Measurements from ENCODE around the gene IDI2.
A peak's percentile ranks its signal among the peaks of the same experiment; 100 is the strongest.

IDI2 gene

GRCh38 chr10:1009071-1009494, 16.6 kb downstream of the IDI2 start:
- no peak for DNase-seq (ENCODE audit: low read depth, low spot score)

- no peak for DNase-seq (ENCODE audit: low read depth, low spot score)
These were observed 18.1 kb downstream of the IDI2 start for GRCh38 chr10:1007583-1007982.

GRCh38 chr10:1006573-1006972, 19.1 kb downstream of the IDI2 start:
- DNase-seq (ENCODE audit: low read depth, low spot score): no peak

GRCh38 chr10:1003884-1004670, 21.6 kb downstream of the IDI2 start:
- no peak for DNase-seq (ENCODE audit: low read depth, low spot score)

- no peak for DNase-seq (ENCODE audit: low read depth, low spot score)
These were observed 23.1 kb downstream of the IDI2 start for GRCh38 chr10:1002425-1003006.

- DNase-seq (ENCODE audit: low read depth, low spot score): no peak
These were observed 28.2 kb downstream of the IDI2 start for GRCh38 chr10:997266-998022.

- no peak for DNase-seq (ENCODE audit: low read depth, low spot score)
These were observed 29.6 kb downstream of the IDI2 start for GRCh38 chr10:996031-996430.

GRCh38 chr10:995559-995926, 30.1 kb downstream of the IDI2 start:
- no peak for DNase-seq (ENCODE audit: low read depth, low spot score)

GRCh38 chr10:994836-995558, 30.7 kb downstream of the IDI2 start:
- no peak for DNase-seq (ENCODE audit: low read depth, low spot score)

- DNase-seq (ENCODE audit: low read depth, low spot score): no peak
These were observed 32.8 kb downstream of the IDI2 start for GRCh38 chr10:992871-993270.

GRCh38 chr10:992467-992866, 33.2 kb downstream of the IDI2 start:
- no peak for DNase-seq (ENCODE audit: low read depth, low spot score)

GRCh38 chr10:990808-991207, 34.9 kb downstream of the IDI2 start:
- no peak for DNase-seq (ENCODE audit: low read depth, low spot score)

- no peak for DNase-seq (ENCODE audit: low read depth, low spot score)
These were observed 36.8 kb downstream of the IDI2 start for GRCh38 chr10:988667-989545.

GRCh38 chr10:987870-988666, 37.6 kb downstream of the IDI2 start, which contains the start of gene GTPBP4:
Gene GTPBP4 (plus strand): TSS chr10:988434. CDS start chr10:988480, 46 bp downstream.
- peak; percentile 95 for DNase-seq (ENCODE audit: low read depth, low spot score)

- DNase-seq (ENCODE audit: low read depth, low spot score): no peak
These were observed 38.1 kb downstream of the IDI2 start for GRCh38 chr10:987620-987869.

- DNase-seq (ENCODE audit: low read depth, low spot score): no peak
These were observed 38.6 kb downstream of the IDI2 start for GRCh38 chr10:986881-987619.

- no peak for DNase-seq (ENCODE audit: low read depth, low spot score)
These were observed 39.4 kb downstream of the IDI2 start for GRCh38 chr10:986137-986825.

GRCh38 chr10:985361-985760, 40.3 kb downstream of the IDI2 start:
- no peak for DNase-seq (ENCODE audit: low read depth, low spot score)
